ENCODE data around the gene BCL11B. TPM values are rescaled to one million over a fixed set of nuclear protein-coding genes. Genes with fewer than 3 reads are reported as not detected.

Gene BCL11B
- total and polyA plus RNA-seq, 10 of the 15 experiments (the other 5 are each of a cell fraction or from before 2014, with no cell fraction given): 0.38 to 5.5 (median 1.3) TPM

GRCh38 chr14:99214701-99215100, 57.3 kb downstream of the BCL11B start:
- no peak for ATAC-seq

More at GRCh38 chr14:99214701-99215100, 57.3 kb downstream of the BCL11B start:
- Histone ChIP-seq H3K79me2 (ENCODE audit: control insufficient read depth, insufficient read depth, low read length) (no peaks in the 10 kb centered on the region), H3K4me1 (ENCODE audit: control insufficient read depth, insufficient read depth, low read length) (no peaks in the 10 kb centered on the region), H3K36me3 (ENCODE audit: control insufficient read depth in 2 of 2, insufficient read depth in 2 of 2, low read length in 1 of 2) (no peaks in the 10 kb centered on the region), H3K4me3 (no peak overlapping the region), H3K27ac (ENCODE audit: control insufficient read depth, insufficient read depth) (no peak overlapping the region), H3K4me2 (ENCODE audit: control insufficient read depth, insufficient read depth) (no peak overlapping the region), H3K9ac (ENCODE audit: control insufficient read depth, insufficient read depth, low read length) (no peak overlapping the region), H3K9me3 (replicated peaks; ENCODE audit: control insufficient read depth, insufficient read depth, low read length) (no peaks in the 10 kb centered on the region), H4K20me1 (ENCODE audit: control insufficient read depth, insufficient read depth) (no peaks in the 10 kb centered on the region), H2AFZ (ENCODE audit: control insufficient read depth, low read depth, low read length) (no peak overlapping the region), H3K27me3 (replicated peaks in 1 of 2; ENCODE audit: control insufficient read depth in 2 of 2, insufficient read depth in 2 of 2, low read length in 1 of 2) (no peaks in the 10 kb centered on the region)
- no peak for FAIRE-seq
- ChIA-PET SMC1A (ENCODE audit: uncharacterized antibody, unreplicated experiment) (interaction anchor here (1.1 kb wide), 1 partner anchor 1073 kb away, joined by 3 read pairs; no protein-coding TSS in a partner anchor), RAD21 (ENCODE audit: unreplicated experiment) (no interaction called here), POLR2A (no interaction called here), CTCF (interaction anchor here (0.8 kb wide), 1 partner anchor 11 kb away, joined by 3 read pairs; no protein-coding TSS in a partner anchor)
- no peak for DNase-seq (ENCODE audit: low read depth, low spot score)
- WGBS (ENCODE audit: insufficient coverage, insufficient replicate concordance, low lambda C conversion rate, missing lambda C conversion rate): 27% methylated on average over 6 of the region's 7 CpGs
- BruUV-seq (replicated peaks): no TSS peak
- intact Hi-C loops (cut with micrococcal nuclease; ENCODE audit: unreplicated experiment) (no loop called here), in situ Hi-C loops (cut with MboI) (no loop called here)
- TF ChIP-seq MYB (IDR thresholded peaks at IDR 0.05; ENCODE audit: borderline replicate concordance, low read depth, low read length) (no peak), CHD1 (IDR thresholded peaks at IDR 0.05; ENCODE audit: low read depth, low read length) (no peak), MLLT1 (IDR thresholded peaks at IDR 0.05) (no peak), SRF (IDR thresholded peaks at IDR 0.05; ENCODE audit: low read depth in 2 of 2, low read length in 2 of 2) (no peak), BCL3 (IDR thresholded peaks at IDR 0.05; ENCODE audit: borderline replicate concordance, insufficient read depth, low read depth, low read length, poor library complexity, severe bottlenecking) (no peak), ZNF592 (IDR thresholded peaks at IDR 0.05) (no peak), HSF1 (IDR thresholded peaks at IDR 0.05; ENCODE audit: low read depth, low read length) (no peak)
